ENCODE results near the gene GSC2. TPM values are rescaled to one million over a fixed set of nuclear protein-coding genes. Genes with fewer than 3 reads are reported as not detected.

GSC2 gene
- total and polyA plus RNA-seq, 2 of the 8 experiments (the other 6 are each of a cell fraction or from before 2014, with no cell fraction given): 0.17 to 0.48 TPM

DNA sequence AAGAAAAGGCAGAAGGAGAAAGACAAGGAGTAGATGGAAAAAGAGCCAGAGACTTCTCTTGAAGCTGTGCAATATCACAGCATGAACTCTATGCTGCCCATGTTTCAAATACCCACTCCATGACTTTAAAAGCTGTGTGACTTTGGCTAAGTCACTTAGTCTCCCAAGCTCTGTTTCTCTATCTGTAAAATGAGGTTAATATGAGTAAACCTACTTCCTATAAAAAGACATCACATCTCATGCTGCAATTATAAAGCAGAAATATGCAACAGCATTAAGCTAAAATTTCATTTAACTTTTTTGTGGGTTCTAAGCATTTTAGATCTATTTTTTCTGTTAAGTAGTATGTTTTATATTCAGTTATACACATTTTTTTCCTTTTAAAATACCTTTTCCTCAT, 39.4 kb downstream of the GSC2 start:
- Histone ChIP-seq H2AK5ac (ENCODE audit: low read depth, low read length) (no peak overlapping the region), H3K27ac (ENCODE audit: low read depth, low read length) (no peak overlapping the region), H2AFZ (ENCODE audit: low read length) (no peak overlapping the region), H4K20me1 (replicated peaks in 1 of 2; ENCODE audit: control insufficient read depth in 1 of 2, insufficient read depth in 2 of 2, low read length in 2 of 2) (peaks cover 24 to 47% of the 10 kb centered on the region in 2 experiments), H3K23me2 (ENCODE audit: low read depth, low read length) (no peaks in the 10 kb centered on the region), H2BK5ac (ENCODE audit: low read depth, low read length) (no peak overlapping the region), H2BK120ac (replicated peaks; ENCODE audit: low read depth, low read length) (no peak overlapping the region), H3K79me1 (ENCODE audit: low read depth, low read length) (peaks cover 21% of the 10 kb centered on the region), H3K9ac (replicated peaks in 1 of 4; ENCODE audit: extremely low read depth in 1 of 4, low read depth in 3 of 4, low read length in 3 of 4) (no peak overlapping the region), H3K23ac (ENCODE audit: insufficient read length) (no peak overlapping the region), H3K18ac (ENCODE audit: extremely low read depth, low read length) (no peak overlapping the region), H3K4me1 (replicated peaks in 1 of 4; ENCODE audit: control insufficient read depth in 3 of 4, insufficient read depth in 4 of 4, low read length in 3 of 4) (peaks cover 7 to 14% (median 11%) of the 10 kb centered on the region in 4 experiments), H3K4me3 (ENCODE audit: extremely low read depth in 1 of 4, insufficient read depth in 2 of 4, low read depth in 3 of 4, low read length in 4 of 4) (no peak overlapping the region), H3K4ac (replicated peaks; ENCODE audit: insufficient read length, low read depth, low read length) (no peak overlapping the region), H3K14ac (ENCODE audit: insufficient read length) (no peak overlapping the region), H2BK12ac (ENCODE audit: low read depth, low read length) (no peak overlapping the region), H4K91ac (replicated peaks; ENCODE audit: insufficient read length, low read length) (no peak overlapping the region), H3K36me3 (ENCODE audit: control insufficient read depth in 2 of 4, insufficient read depth in 4 of 4, low read length in 3 of 4) (no peaks in the 10 kb centered on the region), H2BK15ac (ENCODE audit: low read length) (no peak overlapping the region), H3K9me3 (ENCODE audit: insufficient read depth in 2 of 2, low read depth in 1 of 2, low read length in 1 of 2) (no peaks in the 10 kb centered on the region), H3K79me2 (ENCODE audit: control insufficient read depth in 1 of 2, insufficient read depth in 2 of 2, low read length in 2 of 2) (peaks cover 29 to 93% of the 10 kb centered on the region in 2 experiments), H3K56ac (replicated peaks; ENCODE audit: insufficient read length, low read depth, low read length) (no peak overlapping the region), H2BK20ac (ENCODE audit: low read length) (no peak overlapping the region), H3K4me2 (ENCODE audit: insufficient read depth in 1 of 2, low read depth in 2 of 2, low read length in 2 of 2) (no peak overlapping the region), H4K5ac (ENCODE audit: insufficient read length, low read depth, low read length) (no peak overlapping the region), H4K8ac (ENCODE audit: extremely low read depth, insufficient read depth, low read length) (no peak overlapping the region), H3K27me3 (replicated peaks in 1 of 4; ENCODE audit: control insufficient read depth in 3 of 4, extremely low read depth in 1 of 4, insufficient read depth in 3 of 4, low read length in 3 of 4) (no peaks in the 10 kb centered on the region; a peak in 1 of 7 replicates)
- TF ChIP-seq FOSL1 (IDR thresholded peaks at IDR 0.05; ENCODE audit: insufficient read depth, low read depth, low read length) (no peak), SP2 (IDR thresholded peaks at IDR 0.05; ENCODE audit: low read length) (no peak)
- DNase-seq (ENCODE audit: low read depth in 1 of 2, low spot score in 2 of 2) (no peak), FAIRE-seq (no peak)
- ChIA-PET CTCF (ENCODE audit: partially characterized antibody) (interaction anchor here (0.5 to 2.4 kb wide), 15 partner anchors 9 to 1286 kb away, joined by 3 to 12 read pairs (median 3); partner anchors contain the start of genes DGCR2 and ESS2), POLR2A (ENCODE audit: partially characterized antibody) (interaction anchor here (0.5 to 2.8 kb wide), 5 partner anchors 11 to 369 kb away, joined by 3 to 21 read pairs (median 4); partner anchors contain the start of genes CDC45 and DGCR2)

Data from H1 (cell line).